ENCODE data around the gene ARHGAP29. TPM values are rescaled to one million over a fixed set of nuclear protein-coding genes. Genes with fewer than 3 reads are reported as not detected.

Gene ARHGAP29
- total RNA-seq, 3 donors from 2014 or later, result 0.16 to 0.33 (median 0.26) TPM

- no peak overlapping the region for H3K4me3 Mint-ChIP-seq
- ATAC-seq (no peak), DNase-seq (no peak)
- peaks cover 7% of the 10 kb centered on the region for H3K27me3 Mint-ChIP-seq (ENCODE audit: low read depth)
- H3K9me3 Mint-ChIP-seq, result no peaks in the 10 kb centered on the region
- no peaks in the 10 kb centered on the region for H3K36me3 Mint-ChIP-seq (ENCODE audit: insufficient read depth)
- no peaks in the 10 kb centered on the region for H3K4me1 Mint-ChIP-seq (ENCODE audit: low read depth)
These were observed 35.0 kb upstream of the ARHGAP29 start for GRCh38 chr1:94272388-94272787.

DNA sequence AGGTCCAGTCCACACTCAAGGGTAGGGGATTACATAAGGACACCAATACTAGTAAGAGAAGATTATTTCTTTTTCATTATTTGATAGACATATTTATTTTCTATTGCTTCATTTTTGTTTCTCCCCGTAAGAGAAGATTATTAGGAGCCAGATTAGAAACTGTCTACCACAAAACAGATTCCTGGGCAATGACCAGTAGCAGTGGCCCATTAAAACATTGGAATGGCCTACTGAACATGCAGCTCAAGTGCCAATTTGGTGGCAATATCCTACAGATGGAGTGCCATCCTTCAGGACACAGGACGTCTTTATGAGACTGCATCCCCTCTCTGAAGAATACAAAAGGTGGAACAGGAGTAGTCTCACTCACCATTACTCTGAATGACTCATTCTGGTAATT is 34.0 kb upstream of the ARHGAP29 start:
- no peaks in the 10 kb centered on the region for H3K36me3 Mint-ChIP-seq (ENCODE audit: insufficient read depth)
- H3K9me3 Mint-ChIP-seq, result no peaks in the 10 kb centered on the region
- H3K27me3 Mint-ChIP-seq (ENCODE audit: low read depth), result peaks cover 4% of the 10 kb centered on the region
- DNase-seq (no peak), ATAC-seq (no peak)
- no peaks in the 10 kb centered on the region for H3K4me1 Mint-ChIP-seq (ENCODE audit: low read depth)
- no peak overlapping the region for H3K4me3 Mint-ChIP-seq

DNA sequence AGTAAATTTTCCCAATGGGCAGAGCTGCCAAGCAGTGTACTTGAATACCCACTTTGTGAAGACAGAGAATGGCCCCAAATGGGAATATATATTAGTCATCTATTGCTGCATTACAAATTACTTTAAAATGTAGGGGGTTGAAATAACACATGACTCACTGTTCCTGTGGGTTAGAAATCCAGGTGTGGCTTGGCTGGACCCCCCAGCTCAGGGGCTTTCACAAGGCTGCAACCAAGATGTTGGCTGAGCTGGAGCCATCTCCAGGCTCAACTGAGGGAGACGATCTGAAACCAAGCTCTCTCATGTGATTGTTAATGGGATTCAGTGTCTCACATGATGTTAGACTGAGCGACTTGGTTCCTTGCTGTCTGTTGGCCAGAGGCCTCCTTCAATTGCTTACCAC is 33.4 kb upstream of the ARHGAP29 start:
- ATAC-seq (no peak), DNase-seq (no peak)
- Mint-ChIP-seq H3K27me3 (ENCODE audit: low read depth) (peaks cover 6% of the 10 kb centered on the region), H3K4me1 (ENCODE audit: low read depth) (no peaks in the 10 kb centered on the region), H3K36me3 (ENCODE audit: insufficient read depth) (no peaks in the 10 kb centered on the region), H3K9me3 (no peaks in the 10 kb centered on the region), H3K4me3 (no peak overlapping the region)

GRCh38 chr1:94269921-94270320 is 32.5 kb upstream of the ARHGAP29 start:
- peaks cover 7% of the 10 kb centered on the region for H3K27me3 Mint-ChIP-seq (ENCODE audit: low read depth)
- no peak for DNase-seq
- H3K9me3 Mint-ChIP-seq, result no peaks in the 10 kb centered on the region

DNA sequence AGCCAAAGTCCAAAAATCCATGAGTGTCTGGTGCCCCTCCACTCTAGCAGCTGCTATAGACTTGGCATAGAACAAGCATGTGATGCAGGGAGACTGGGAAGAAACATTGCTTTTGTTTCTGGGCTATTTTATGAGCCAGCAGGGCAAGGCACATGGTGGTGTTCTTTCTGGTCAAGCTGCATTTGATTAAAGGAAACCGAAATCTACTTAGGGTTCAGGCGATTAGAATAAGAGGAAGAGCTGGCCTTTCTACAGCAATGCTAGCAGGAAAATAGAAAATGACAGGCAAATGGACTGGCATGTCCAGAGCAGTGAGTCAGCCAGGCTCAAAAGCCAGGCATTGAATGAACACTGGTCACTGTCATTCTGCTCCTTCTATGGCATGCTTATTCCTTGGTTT is 28.5 kb upstream of the ARHGAP29 start:
- Mint-ChIP-seq H3K9me3 (no peaks in the 10 kb centered on the region), H3K4me3 (no peak overlapping the region), H3K36me3 (ENCODE audit: insufficient read depth) (no peaks in the 10 kb centered on the region), H3K27me3 (ENCODE audit: low read depth) (peaks cover 13% of the 10 kb centered on the region), H3K4me1 (ENCODE audit: low read depth) (no peaks in the 10 kb centered on the region)
- no peak for DNase-seq
- no peak for ATAC-seq

More at GRCh38 chr1:94269921-94270320, 32.5 kb upstream of the ARHGAP29 start:
- ATAC-seq, result no peak
- no peaks in the 10 kb centered on the region for H3K4me1 Mint-ChIP-seq (ENCODE audit: low read depth)
- no peak overlapping the region for H3K4me3 Mint-ChIP-seq
- no peaks in the 10 kb centered on the region for H3K36me3 Mint-ChIP-seq (ENCODE audit: insufficient read depth)

DNA sequence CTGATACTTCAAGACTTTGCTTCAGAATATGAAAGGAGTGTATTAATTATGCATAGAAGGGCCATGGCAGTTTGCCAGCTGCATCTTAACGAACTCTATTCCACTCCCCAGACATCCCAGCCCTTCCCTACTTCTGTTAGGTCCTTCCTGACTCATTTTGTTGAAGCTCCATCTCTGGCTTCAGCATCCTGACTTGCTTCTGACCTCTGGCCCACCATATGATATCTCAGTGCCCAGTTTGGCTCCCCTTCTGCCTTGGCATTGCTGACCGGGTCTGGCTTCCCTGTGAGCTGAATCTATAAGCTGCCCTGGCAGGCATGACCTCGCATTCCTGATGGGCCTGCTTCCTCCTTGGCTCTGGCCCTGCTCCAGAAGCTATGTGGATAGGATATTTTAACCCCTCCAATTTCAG is 27.6 kb upstream of the ARHGAP29 start:
- Mint-ChIP-seq H3K27me3 (ENCODE audit: low read depth) (peaks cover 13% of the 10 kb centered on the region), H3K9me3 (no peaks in the 10 kb centered on the region), H3K4me1 (ENCODE audit: low read depth) (no peaks in the 10 kb centered on the region), H3K36me3 (ENCODE audit: insufficient read depth) (no peaks in the 10 kb centered on the region), H3K4me3 (no peak overlapping the region)
- DNase-seq, result no peak
- no peak for ATAC-seq

- Mint-ChIP-seq H3K9me3 (no peaks in the 10 kb centered on the region), H3K27me3 (ENCODE audit: low read depth) (peaks cover 15% of the 10 kb centered on the region), H3K4me1 (ENCODE audit: low read depth) (no peaks in the 10 kb centered on the region), H3K4me3 (no peak overlapping the region), H3K36me3 (ENCODE audit: insufficient read depth) (no peaks in the 10 kb centered on the region)
- ATAC-seq (no peak), DNase-seq (no peak)
These were observed 23.4 kb upstream of the ARHGAP29 start for GRCh38 chr1:94260635-94261387.

- DNase-seq (no peak), ATAC-seq (no peak)
- H3K9me3 Mint-ChIP-seq, result no peaks in the 10 kb centered on the region
- H3K4me3 Mint-ChIP-seq, result no peak overlapping the region
- H3K4me1 Mint-ChIP-seq (ENCODE audit: low read depth), result no peaks in the 10 kb centered on the region
- H3K36me3 Mint-ChIP-seq (ENCODE audit: insufficient read depth), result no peaks in the 10 kb centered on the region
- peaks cover 9% of the 10 kb centered on the region for H3K27me3 Mint-ChIP-seq (ENCODE audit: low read depth)
These were observed 22.4 kb upstream of the ARHGAP29 start for GRCh38 chr1:94259635-94260289.

- no peaks in the 10 kb centered on the region for H3K9me3 Mint-ChIP-seq
- H3K27me3 Mint-ChIP-seq (ENCODE audit: low read depth), result peaks cover 9% of the 10 kb centered on the region
- H3K4me1 Mint-ChIP-seq (ENCODE audit: low read depth), result no peaks in the 10 kb centered on the region
- H3K36me3 Mint-ChIP-seq (ENCODE audit: insufficient read depth), result no peaks in the 10 kb centered on the region
- no peak overlapping the region for H3K4me3 Mint-ChIP-seq
- DNase-seq (no peak), ATAC-seq (no peak)
These were observed 21.5 kb upstream of the ARHGAP29 start for GRCh38 chr1:94258873-94259331.

DNA sequence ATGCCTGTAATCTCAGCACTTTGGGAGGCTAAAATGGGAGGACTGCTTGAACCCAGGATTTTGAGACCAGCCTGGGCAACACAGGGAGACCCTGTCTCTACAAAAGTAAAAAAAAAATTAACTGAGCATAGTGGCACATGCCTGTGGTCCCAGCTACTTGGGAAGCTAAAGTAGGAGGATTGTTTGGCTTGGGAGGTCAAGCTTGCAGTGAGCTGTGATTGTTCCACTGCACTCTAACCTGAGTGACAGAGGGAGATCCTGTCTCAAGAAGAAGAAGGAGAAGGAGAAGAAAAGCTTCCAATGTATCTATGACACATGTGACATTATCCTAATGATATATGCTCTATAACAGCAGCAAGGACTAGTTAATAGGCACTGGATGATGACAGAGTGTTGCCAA is 20.1 kb upstream of the ARHGAP29 start:
- Mint-ChIP-seq H3K4me3 (no peak overlapping the region), H3K27me3 (ENCODE audit: low read depth) (peaks cover 10% of the 10 kb centered on the region), H3K36me3 (ENCODE audit: insufficient read depth) (no peaks in the 10 kb centered on the region), H3K9me3 (no peaks in the 10 kb centered on the region), H3K4me1 (ENCODE audit: low read depth) (no peaks in the 10 kb centered on the region)
- DNase-seq (no peak), ATAC-seq (no peak)

- ATAC-seq (no peak), DNase-seq (no peak)
- Mint-ChIP-seq H3K4me3 (no peak overlapping the region), H3K9me3 (no peaks in the 10 kb centered on the region), H3K36me3 (ENCODE audit: insufficient read depth) (no peaks in the 10 kb centered on the region), H3K4me1 (ENCODE audit: low read depth) (no peaks in the 10 kb centered on the region), H3K27me3 (ENCODE audit: low read depth) (peaks cover 15% of the 10 kb centered on the region)
These were observed 18.1 kb upstream of the ARHGAP29 start for GRCh38 chr1:94255476-94255875.

DNA sequence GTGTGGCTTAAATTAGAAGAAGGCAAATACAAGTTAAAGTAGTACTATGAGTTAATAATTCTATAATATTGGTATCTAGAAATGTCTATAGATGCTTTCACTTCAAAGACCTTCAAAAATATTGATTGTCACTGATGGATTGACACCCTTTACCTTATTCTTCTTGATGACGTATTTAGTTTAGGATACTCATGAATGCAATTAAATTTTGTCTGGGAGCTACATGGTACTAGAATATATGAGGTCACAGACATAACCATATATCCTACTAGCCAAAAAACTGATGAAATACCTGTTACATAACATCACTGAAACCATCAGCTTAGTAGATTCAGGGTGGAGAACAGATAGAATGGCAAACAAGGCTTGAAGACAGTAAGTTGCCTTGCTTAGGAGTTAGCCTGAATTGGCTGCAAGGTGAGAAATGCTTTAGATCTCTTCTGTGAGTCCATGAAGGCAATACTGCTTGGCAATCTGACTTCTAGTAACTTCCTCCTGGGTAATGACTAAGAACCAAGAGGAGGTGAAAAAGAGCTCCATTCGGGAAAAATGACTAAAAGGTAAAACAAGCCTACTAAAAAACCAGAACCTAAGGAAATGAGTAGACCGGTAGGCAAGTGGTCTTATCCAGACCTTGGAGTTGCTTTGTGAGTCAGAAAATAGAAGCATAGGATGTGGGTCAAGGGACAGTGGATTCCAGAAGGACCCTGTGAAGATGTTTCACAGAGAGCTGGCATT is 16.9 kb upstream of the ARHGAP29 start:
- peaks cover 23% of the 10 kb centered on the region for H3K27me3 Mint-ChIP-seq (ENCODE audit: low read depth)
- no peaks in the 10 kb centered on the region for H3K4me1 Mint-ChIP-seq (ENCODE audit: low read depth)
- no peaks in the 10 kb centered on the region for H3K9me3 Mint-ChIP-seq
- no peak overlapping the region for H3K4me3 Mint-ChIP-seq
- ATAC-seq, result no peak
- no peak for DNase-seq
- no peaks in the 10 kb centered on the region for H3K36me3 Mint-ChIP-seq (ENCODE audit: insufficient read depth)

DNA sequence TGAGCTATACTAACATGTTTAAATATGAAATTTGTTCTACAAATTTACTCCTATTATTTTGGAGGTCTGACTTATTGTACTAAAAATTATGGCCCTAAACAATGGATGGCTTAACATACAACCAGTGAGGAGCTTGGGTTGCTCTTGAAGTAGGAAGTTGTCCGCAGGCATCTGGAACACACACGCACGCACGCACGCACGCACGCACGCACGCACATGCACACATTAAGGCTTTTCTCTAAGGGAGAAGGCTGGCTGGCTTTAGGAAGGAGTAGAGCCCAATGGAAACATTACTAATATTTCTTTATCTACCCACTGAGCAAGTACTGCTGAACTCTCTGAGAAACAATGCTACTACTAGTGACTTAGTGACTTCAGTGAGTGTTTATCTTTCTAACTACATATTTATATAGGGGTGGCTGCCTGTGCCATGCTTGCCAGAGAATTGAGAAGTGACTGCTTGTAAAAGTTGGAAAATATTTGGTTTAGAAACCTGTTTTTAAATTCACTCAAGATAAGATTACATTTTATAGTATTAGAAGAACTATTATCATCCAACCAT is 16.2 kb upstream of the ARHGAP29 start:
- DNase-seq (no peak), ATAC-seq (no peak)
- no peaks in the 10 kb centered on the region for H3K4me1 Mint-ChIP-seq (ENCODE audit: low read depth)
- no peak overlapping the region for H3K4me3 Mint-ChIP-seq
- no peaks in the 10 kb centered on the region for H3K36me3 Mint-ChIP-seq (ENCODE audit: insufficient read depth)
- no peaks in the 10 kb centered on the region for H3K9me3 Mint-ChIP-seq
- peaks cover 29% of the 10 kb centered on the region for H3K27me3 Mint-ChIP-seq (ENCODE audit: low read depth)

DNA sequence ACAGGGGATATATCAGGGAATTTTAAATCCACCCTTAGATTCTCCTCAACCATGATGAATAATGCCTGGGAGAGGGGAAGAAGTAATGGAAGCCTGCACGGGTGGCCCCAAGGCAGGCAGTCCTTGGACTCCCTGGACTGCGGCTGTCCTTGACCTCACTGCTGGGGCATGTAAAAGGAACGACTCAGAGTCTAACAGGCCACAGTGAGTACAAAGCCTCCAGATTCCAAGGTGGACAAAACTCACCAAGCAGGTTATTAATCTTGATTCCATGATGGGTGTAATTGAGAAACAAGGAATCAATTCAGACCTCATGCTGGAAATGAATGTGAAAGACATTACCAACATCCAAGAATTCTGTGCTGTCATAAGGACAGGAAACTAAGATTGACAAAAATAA is 13.0 kb upstream of the ARHGAP29 start:
- no peak for ATAC-seq
- Mint-ChIP-seq H3K4me1 (ENCODE audit: low read depth) (peaks cover 10% of the 10 kb centered on the region), H3K36me3 (ENCODE audit: insufficient read depth) (no peaks in the 10 kb centered on the region), H3K9me3 (no peaks in the 10 kb centered on the region), H3K27me3 (ENCODE audit: low read depth) (peaks cover 50% of the 10 kb centered on the region), H3K4me3 (no peak overlapping the region)
- DNase-seq, result no peak
